DOHH2 (cell line): Measurements from ENCODE around the gene ALCAM.

Experiments used
- EZH2phosphoT487 ChIP-seq: fragments of 200-600 bp; sonication (generic); IDR thresholded peaks from 2 replicates; pipeline ENCODE4 v1.6.1; 2017; ENCODE audit warnings: borderline replicate concordance, mild to moderate bottlenecking, antibody characterized with exemption, low read length, moderate library complexity, mixed read lengths
- TF ChIP-seq, protein P1 (sequence below): fragments of 200-600 bp; sonication (generic); IDR thresholded peaks from one replicate; pipeline ENCODE4 v1.5.1; 2014; ENCODE audit warnings: antibody characterized with exemption, mild to moderate bottlenecking, low read depth, low read length; ENCODE audit not compliant: poor library complexity, severe bottlenecking

DNA sequence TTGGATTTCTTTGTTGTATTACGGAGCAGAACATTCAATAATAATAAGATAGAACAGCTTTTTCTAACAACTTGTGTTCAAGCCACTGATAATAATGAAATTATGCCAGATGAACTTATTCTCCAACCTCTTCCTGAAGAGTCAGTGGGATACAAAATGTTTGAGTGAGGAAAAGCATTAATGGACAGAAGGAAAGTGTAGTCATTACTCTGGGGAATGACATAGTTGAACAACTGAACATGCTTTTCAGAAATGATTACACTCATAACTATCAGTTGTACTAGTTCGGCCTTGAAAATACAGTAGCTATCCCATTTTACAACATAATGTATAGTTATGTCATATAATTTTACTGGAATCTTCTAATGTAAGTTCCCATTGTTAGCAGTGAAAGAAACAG, 55.9 kb downstream of the ALCAM start:
- TF ChIP-seq, protein P1, sequence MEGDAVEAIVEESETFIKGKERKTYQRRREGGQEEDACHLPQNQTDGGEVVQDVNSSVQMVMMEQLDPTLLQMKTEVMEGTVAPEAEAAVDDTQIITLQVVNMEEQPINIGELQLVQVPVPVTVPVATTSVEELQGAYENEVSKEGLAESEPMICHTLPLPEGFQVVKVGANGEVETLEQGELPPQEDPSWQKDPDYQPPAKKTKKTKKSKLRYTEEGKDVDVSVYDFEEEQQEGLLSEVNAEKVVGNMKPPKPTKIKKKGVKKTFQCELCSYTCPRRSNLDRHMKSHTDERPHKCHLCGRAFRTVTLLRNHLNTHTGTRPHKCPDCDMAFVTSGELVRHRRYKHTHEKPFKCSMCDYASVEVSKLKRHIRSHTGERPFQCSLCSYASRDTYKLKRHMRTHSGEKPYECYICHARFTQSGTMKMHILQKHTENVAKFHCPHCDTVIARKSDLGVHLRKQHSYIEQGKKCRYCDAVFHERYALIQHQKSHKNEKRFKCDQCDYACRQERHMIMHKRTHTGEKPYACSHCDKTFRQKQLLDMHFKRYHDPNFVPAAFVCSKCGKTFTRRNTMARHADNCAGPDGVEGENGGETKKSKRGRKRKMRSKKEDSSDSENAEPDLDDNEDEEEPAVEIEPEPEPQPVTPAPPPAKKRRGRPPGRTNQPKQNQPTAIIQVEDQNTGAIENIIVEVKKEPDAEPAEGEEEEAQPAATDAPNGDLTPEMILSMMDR: no peak
- TF ChIP-seq EZH2phosphoT487: no peak
